ENCODE results near the gene MEA1. TPM values are rescaled to one million over a fixed set of nuclear protein-coding genes. Genes with fewer than 3 reads are reported as not detected.
A peak's percentile ranks its signal among the peaks of the same experiment; 100 is the strongest.

The MEA1 gene
- total and polyA plus RNA-seq, 10 of the 15 experiments (the other 5 are each of a cell fraction or from before 2014, with no cell fraction given): 59.1 to 148 (median 96.4) TPM

GRCh38 chr6:43054206-43054943 is 40.6 kb upstream of the MEA1 start:
- POLR2A ChIA-PET: interaction anchor here (0.6 to 2.9 kb wide), 17 partner anchors 17 to 1167 kb away, joined by 3 to 22 read pairs (median 5); partner anchors contain the start of genes CNPY3, KLHDC3, MEA1 and PPP2R5D
- CTCF ChIA-PET: interaction anchor here (0.5 to 1.7 kb wide), 9 partner anchors 15 to 126 kb away, joined by 3 to 5 read pairs (median 3); no protein-coding TSS in a partner anchor

More at GRCh38 chr6:43054206-43054943, 40.6 kb upstream of the MEA1 start:
- 83% methylated on average over 17 of the region's 17 CpGs for WGBS (ENCODE audit: insufficient coverage, insufficient replicate concordance, low lambda C conversion rate, missing lambda C conversion rate)
- H3K36me3 ChIP-seq (ENCODE audit: control insufficient read depth in 2 of 2, insufficient read depth in 2 of 2, low read length in 1 of 2): peaks cover 4 to 17% of the 10 kb centered on the region in 2 experiments
- DNase-seq (ENCODE audit: low read depth, low spot score) (no peak), FAIRE-seq (no peak), ATAC-seq (no peak)
- BruUV-seq (replicated peaks): TSS peak; percentile 82
- H3K4me2 ChIP-seq (ENCODE audit: control insufficient read depth, insufficient read depth): peak overlapping the region; percentile 86
- intact Hi-C loops (cut with micrococcal nuclease; ENCODE audit: unreplicated experiment): no loop called here
- TF ChIP-seq POLR2AphosphoS5 (IDR thresholded peaks at IDR 0.05; ENCODE audit: low read length) (no peak), SMAD5 (IDR thresholded peaks at IDR 0.05; ENCODE audit: low read depth) (no peak), SUZ12 (IDR thresholded peaks at IDR 0.05; ENCODE audit: unreplicated experiment) (no peak), E2F8 (IDR thresholded peaks at IDR 0.05; ENCODE audit: low read depth, partially characterized antibody) (peak; percentile 2), CREM (IDR thresholded peaks at IDR 0.05; ENCODE audit: low read depth) (no peak), ATF7 (IDR thresholded peaks at IDR 0.05; ENCODE audit: low read depth) (0 out of 2 replicates have a peak, but pooled peaks have one; percentile 0), MYB (IDR thresholded peaks at IDR 0.05; ENCODE audit: borderline replicate concordance, low read depth, low read length) (no peak), STAT1 (conservative IDR thresholded peaks at IDR 0.05) (no peak), YBX1 (IDR thresholded peaks at IDR 0.05) (0 out of 2 replicates have a peak, but pooled peaks have one; percentile 26)
- TF ChIP-seq, protein P1, sequence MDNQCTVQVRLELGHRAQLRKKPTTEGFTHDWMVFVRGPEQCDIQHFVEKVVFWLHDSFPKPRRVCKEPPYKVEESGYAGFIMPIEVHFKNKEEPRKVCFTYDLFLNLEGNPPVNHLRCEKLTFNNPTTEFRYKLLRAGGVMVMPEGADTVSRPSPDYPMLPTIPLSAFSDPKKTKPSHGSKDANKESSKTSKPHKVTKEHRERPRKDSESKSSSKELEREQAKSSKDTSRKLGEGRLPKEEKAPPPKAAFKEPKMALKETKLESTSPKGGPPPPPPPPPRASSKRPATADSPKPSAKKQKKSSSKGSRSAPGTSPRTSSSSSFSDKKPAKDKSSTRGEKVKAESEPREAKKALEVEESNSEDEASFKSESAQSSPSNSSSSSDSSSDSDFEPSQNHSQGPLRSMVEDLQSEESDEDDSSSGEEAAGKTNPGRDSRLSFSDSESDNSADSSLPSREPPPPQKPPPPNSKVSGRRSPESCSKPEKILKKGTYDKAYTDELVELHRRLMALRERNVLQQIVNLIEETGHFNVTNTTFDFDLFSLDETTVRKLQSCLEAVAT (IDR thresholded peaks at IDR 0.05): peak; percentile 75
- peak overlapping the region; percentile 98 for H3K9ac ChIP-seq (ENCODE audit: control insufficient read depth, insufficient read depth, low read length)
- SMC1A ChIA-PET (ENCODE audit: uncharacterized antibody, unreplicated experiment): interaction anchor here (0.7 to 1.5 kb wide), 8 partner anchors 30 to 175 kb away, joined by 3 to 5 read pairs (median 3); partner anchors contain the start of genes KLHDC3, MEA1, PEX6 and RPL7L1
- in situ Hi-C loops (cut with MboI): no loop called here
- H3K9me3 ChIP-seq (replicated peaks; ENCODE audit: control insufficient read depth, insufficient read depth, low read length): no peaks in the 10 kb centered on the region
- peaks cover 36% of the 10 kb centered on the region for H3K79me2 ChIP-seq (ENCODE audit: control insufficient read depth, insufficient read depth, low read length)
- peak overlapping the region; percentile 91 for H3K4me3 ChIP-seq
- H3K4me1 ChIP-seq (ENCODE audit: control insufficient read depth, insufficient read depth, low read length): peaks cover 14% of the 10 kb centered on the region
- RAD21 ChIA-PET (ENCODE audit: unreplicated experiment): interaction anchor here (0.6 to 1.9 kb wide), 4 partner anchors 40 to 125 kb away, joined by 3 to 5 read pairs (median 4); partner anchors contain the start of genes CNPY3, KLHDC3 and MEA1
- peak overlapping the region; percentile 89; the same call in 1 of the 2 replicates for H2AFZ ChIP-seq (ENCODE audit: control insufficient read depth, low read depth, low read length)
- H3K27ac ChIP-seq (ENCODE audit: control insufficient read depth, insufficient read depth): peak overlapping the region; percentile 93
- H4K20me1 ChIP-seq (ENCODE audit: control insufficient read depth, insufficient read depth): no peaks in the 10 kb centered on the region
- H3K27me3 ChIP-seq (replicated peaks in 1 of 2; ENCODE audit: control insufficient read depth in 2 of 2, insufficient read depth in 2 of 2, low read length in 1 of 2): no peaks in the 10 kb centered on the region
